Measurements from ENCODE around the gene FGFR2.

- no peak for TF ChIP-seq CTCF (IDR thresholded peaks at IDR 0.05)
- TF ChIP-seq POLR2AphosphoS5 (IDR thresholded peaks at IDR 0.05) = no peak
- no peak for TF ChIP-seq POLR2A (IDR thresholded peaks at IDR 0.05)
These were observed 7.1 kb downstream of the FGFR2 start for GRCh38 chr10:121591186-121591585.

Data from breast epithelium (tissue), 3 donors.